ENCODE data around the gene FZD10.

FZD10 gene

GRCh38 chr12:130164936-130165335 lies 2.7 kb downstream of the FZD10 start:
- Histone ChIP-seq H4K20me1 (ENCODE audit: insufficient read depth, low read length) (no peaks in the 10 kb centered on the region), H3K27ac (ENCODE audit: low read length) (no peak overlapping the region), H3K9me2 (replicated peaks; ENCODE audit: insufficient read depth, low read length) (no peaks in the 10 kb centered on the region), H3K9me3 (replicated peaks; ENCODE audit: insufficient read depth, low read length) (no peaks in the 10 kb centered on the region), H3K27me3 (replicated peaks; ENCODE audit: insufficient read depth, low read length) (no peaks in the 10 kb centered on the region), H3K79me2 (ENCODE audit: low read length) (no peaks in the 10 kb centered on the region), H3K4me1 (ENCODE audit: low read length) (no peaks in the 10 kb centered on the region), H3K36me3 (replicated peaks; ENCODE audit: insufficient read depth, low read length) (no peaks in the 10 kb centered on the region), H3K4me3 (ENCODE audit: low read length) (no peak overlapping the region), H3K4me2 (ENCODE audit: low read depth, low read length) (no peak overlapping the region), H2AFZ (ENCODE audit: low read length) (no peak overlapping the region), H3F3A (ENCODE audit: insufficient read depth, low read length) (no peaks in the 10 kb centered on the region), H3K9ac (ENCODE audit: low read length) (no peak overlapping the region)
- TF ChIP-seq EZH2phosphoT487 (IDR thresholded peaks at IDR 0.05; ENCODE audit: low read length) (no peak), CTCF (IDR thresholded peaks at IDR 0.05; ENCODE audit: low read length) (no peak), EZH2 (optimal IDR thresholded peaks at IDR 0.05; ENCODE audit: low read depth, low read length) (no peak)
- DNase-seq, result no peak

- TF ChIP-seq EZH2phosphoT487 (IDR thresholded peaks at IDR 0.05; ENCODE audit: low read length) (no peak), EZH2 (optimal IDR thresholded peaks at IDR 0.05; ENCODE audit: low read depth, low read length) (no peak), CTCF (IDR thresholded peaks at IDR 0.05; ENCODE audit: low read length) (no peak)
- Histone ChIP-seq H2AFZ (ENCODE audit: low read length) (no peak overlapping the region), H3K4me1 (ENCODE audit: low read length) (no peaks in the 10 kb centered on the region), H3K79me2 (ENCODE audit: low read length) (no peaks in the 10 kb centered on the region), H3K9ac (ENCODE audit: low read length) (no peak overlapping the region), H3K27me3 (replicated peaks; ENCODE audit: insufficient read depth, low read length) (no peaks in the 10 kb centered on the region), H3K9me2 (replicated peaks; ENCODE audit: insufficient read depth, low read length) (no peaks in the 10 kb centered on the region), H3F3A (ENCODE audit: insufficient read depth, low read length) (no peaks in the 10 kb centered on the region), H3K4me3 (ENCODE audit: low read length) (no peak overlapping the region), H4K20me1 (ENCODE audit: insufficient read depth, low read length) (no peaks in the 10 kb centered on the region), H3K27ac (ENCODE audit: low read length) (no peak overlapping the region), H3K9me3 (replicated peaks; ENCODE audit: insufficient read depth, low read length) (no peaks in the 10 kb centered on the region), H3K36me3 (replicated peaks; ENCODE audit: insufficient read depth, low read length) (no peaks in the 10 kb centered on the region), H3K4me2 (ENCODE audit: low read depth, low read length) (no peak overlapping the region)
- no peak for DNase-seq
These were observed 4.0 kb downstream of the FZD10 start for GRCh38 chr12:130166306-130166705.

DNA sequence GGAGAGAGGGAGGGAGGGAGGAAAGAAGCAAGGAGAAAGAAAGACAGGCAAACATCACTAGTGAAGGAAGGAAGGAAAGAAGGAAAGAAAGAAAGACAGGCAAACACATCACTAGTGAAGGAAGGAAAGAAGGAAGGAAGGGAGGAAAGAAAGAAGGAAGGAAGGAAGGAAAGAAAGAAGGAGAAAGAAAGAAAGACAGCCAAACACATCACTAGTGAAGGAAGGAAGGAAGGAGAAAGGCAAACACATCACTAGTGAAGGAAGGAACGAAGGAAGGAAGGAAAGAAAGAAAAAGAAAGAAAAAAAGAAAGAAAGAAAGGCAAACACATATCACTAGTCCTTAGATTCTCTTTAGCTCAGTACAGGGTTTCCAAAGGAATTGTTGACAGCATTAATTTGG lies 5.3 kb downstream of the FZD10 start:
- no peak for DNase-seq
- no peaks in the 10 kb centered on the region for H3F3A ChIP-seq (ENCODE audit: insufficient read depth, low read length)
- no peaks in the 10 kb centered on the region for H3K9me3 ChIP-seq (replicated peaks; ENCODE audit: insufficient read depth, low read length)
- no peak overlapping the region for H2AFZ ChIP-seq (ENCODE audit: low read length)
- no peaks in the 10 kb centered on the region for H3K9me2 ChIP-seq (replicated peaks; ENCODE audit: insufficient read depth, low read length)
- TF ChIP-seq EZH2phosphoT487 (IDR thresholded peaks at IDR 0.05; ENCODE audit: low read length) (no peak), CTCF (IDR thresholded peaks at IDR 0.05; ENCODE audit: low read length) (no peak), EZH2 (optimal IDR thresholded peaks at IDR 0.05; ENCODE audit: low read depth, low read length) (no peak)
- no peak overlapping the region for H3K9ac ChIP-seq (ENCODE audit: low read length)
- H3K4me1 ChIP-seq (ENCODE audit: low read length), result no peaks in the 10 kb centered on the region
- no peak overlapping the region for H3K4me3 ChIP-seq (ENCODE audit: low read length)
- no peak overlapping the region for H3K4me2 ChIP-seq (ENCODE audit: low read depth, low read length)
- no peaks in the 10 kb centered on the region for H3K79me2 ChIP-seq (ENCODE audit: low read length)
- H3K36me3 ChIP-seq (replicated peaks; ENCODE audit: insufficient read depth, low read length), result no peaks in the 10 kb centered on the region
- H3K27ac ChIP-seq (ENCODE audit: low read length), result no peak overlapping the region
- H4K20me1 ChIP-seq (ENCODE audit: insufficient read depth, low read length), result no peaks in the 10 kb centered on the region
- H3K27me3 ChIP-seq (replicated peaks; ENCODE audit: insufficient read depth, low read length), result no peaks in the 10 kb centered on the region

All from MM.1S (cell line).